HepG2 (cell line): ENCODE measurements around the gene KLHL11. TPM values are rescaled to one million over a fixed set of nuclear protein-coding genes. Genes with fewer than 3 reads are reported as not detected.
A peak's percentile ranks its signal among the peaks of the same experiment; 100 is the strongest.

Experiments
- BHLHE40 ChIP-seq: IDR thresholded peaks from 2 replicates; pipeline ENCODE4 v1.6.1; 2011; ENCODE audit warnings: low read length, improper control_type of control experiment
- HCFC1 ChIP-seq: fragments of 150-350 bp; IDR thresholded peaks from 2 replicates; pipeline ENCODE4 v1.6.1; 2014; ENCODE audit warnings: low read depth, low read length
- MED13 ChIP-seq: sonication (generic); formaldehyde crosslinking; IDR thresholded peaks from 2 replicates; pipeline ENCODE4 v1.5.0; 2020; ENCODE audit warnings: missing genetic modification reagents
- NFIC ChIP-seq: IDR thresholded peaks from 2 replicates; pipeline ENCODE4 v1.6.1; 2012; ENCODE audit warnings: mild to moderate bottlenecking, low read length, inconsistent platforms
- RBFOX2 ChIP-seq: fragments of 200-400 bp; formaldehyde crosslinking; IDR thresholded peaks from 2 replicates; pipeline ENCODE4 v1.6.1; 2017; ENCODE audit warnings: low read depth, mild to moderate bottlenecking, low read length
- SATB2 ChIP-seq: sonication (generic); formaldehyde crosslinking; IDR thresholded peaks from 2 replicates; pipeline ENCODE4 v1.5.0; 2020; ENCODE audit warnings: missing genetic modification reagents
- TGIF2 ChIP-seq: IDR thresholded peaks from 2 replicates; pipeline ENCODE4 v1.6.1; 2016; ENCODE audit warnings: control low read depth, missing compliant biosample characterization
- TOPORS ChIP-seq: sonication (generic); formaldehyde crosslinking; IDR thresholded peaks from 2 replicates; pipeline ENCODE4 v1.8.0; 2023; ENCODE audit warnings: mild to moderate bottlenecking, missing genetic modification reagents
- ZNF264 ChIP-seq: sonication (generic); formaldehyde crosslinking; IDR thresholded peaks from 2 replicates; pipeline ENCODE4 v1.4.0; 2020; ENCODE audit warnings: missing genetic modification reagents
- ZNF543 ChIP-seq: sonication (generic); formaldehyde crosslinking; IDR thresholded peaks from 2 replicates; pipeline ENCODE4 v1.4.0; 2020; ENCODE audit warnings: mild to moderate bottlenecking, missing genetic modification reagents
- ZNF569 ChIP-seq: sonication (generic); formaldehyde crosslinking; IDR thresholded peaks from 2 replicates; pipeline ENCODE4 v1.5.0; 2020; ENCODE audit warnings: mild to moderate bottlenecking, missing genetic modification reagents, moderate library complexity, borderline replicate concordance
- polyA plus RNA-seq, 8 experiments: library from polyadenylated mRNA; depleted of rRNA in 3 of 8; stranded (reverse) in 7 of 8; unstranded in 1 of 8; fragments of >200 nt; fragmentation: Illumina TruSeq in 4 of 8; extraction: Trizol in 4 of 8; gene quantifications; 2 replicates each; pipeline versions ENCODE4 v1.2.1 to v1.2.3, GENCODE V29; 2011 to 2016; ENCODE audit warnings: low read depth in 4 of 8, missing spikeins in 1 of 8, mixed read lengths in 1 of 8; ENCODE audit not compliant: insufficient read depth in 1 of 8
- total RNA-seq, 5 experiments: library from RNA; depleted of rRNA; stranded (reverse); fragments of >200 nt; fragmentation: Illumina TruSeq; extraction: Trizol; gene quantifications; 2 replicates each; pipeline ENCODE4 v1.2.3, GENCODE V29; 2016; ENCODE audit warnings: low read depth in 1 of 5
- TF ChIP-seq, protein P1 (sequence below): sonication (generic); formaldehyde crosslinking; IDR thresholded peaks from 2 replicates; pipeline ENCODE4 v1.5.1; 2020; ENCODE audit warnings: mild to moderate bottlenecking, missing genetic modification reagents, borderline replicate concordance
- TF ChIP-seq, protein P2 (sequence below): sonication (generic); formaldehyde crosslinking; IDR thresholded peaks from 2 replicates; pipeline ENCODE4 v1.8.1; 2023; ENCODE audit warnings: missing genetic modification reagents, mild to moderate bottlenecking, borderline replicate concordance
- TF ChIP-seq, protein P3 (sequence below): sonication (generic); formaldehyde crosslinking; IDR thresholded peaks from 2 replicates; pipeline ENCODE4 v1.5.0; 2020; ENCODE audit warnings: missing genetic modification reagents
- TF ChIP-seq, protein P4 (sequence below): sonication (generic); formaldehyde crosslinking; IDR thresholded peaks from 2 replicates; pipeline ENCODE4 v1.4.0; 2020; ENCODE audit warnings: missing genetic modification reagents, mild to moderate bottlenecking, borderline replicate concordance
- TF ChIP-seq, protein P5 (sequence below): IDR thresholded peaks from 2 replicates; pipeline ENCODE4 v1.6.1; 2018; ENCODE audit warnings: missing genetic modification reagents, mild to moderate bottlenecking, missing compliant biosample characterization
- TF ChIP-seq, protein P6 (sequence below): sonication (generic); formaldehyde crosslinking; IDR thresholded peaks from 2 replicates; pipeline ENCODE4 v1.4.0; 2020; ENCODE audit warnings: missing genetic modification reagents

The KLHL11 gene
- total and polyA plus RNA-seq, 2 of the 13 experiments (the other 11 are each of a cell fraction or from before 2014, with no cell fraction given), result 7.7 to 27.5 TPM

DNA sequence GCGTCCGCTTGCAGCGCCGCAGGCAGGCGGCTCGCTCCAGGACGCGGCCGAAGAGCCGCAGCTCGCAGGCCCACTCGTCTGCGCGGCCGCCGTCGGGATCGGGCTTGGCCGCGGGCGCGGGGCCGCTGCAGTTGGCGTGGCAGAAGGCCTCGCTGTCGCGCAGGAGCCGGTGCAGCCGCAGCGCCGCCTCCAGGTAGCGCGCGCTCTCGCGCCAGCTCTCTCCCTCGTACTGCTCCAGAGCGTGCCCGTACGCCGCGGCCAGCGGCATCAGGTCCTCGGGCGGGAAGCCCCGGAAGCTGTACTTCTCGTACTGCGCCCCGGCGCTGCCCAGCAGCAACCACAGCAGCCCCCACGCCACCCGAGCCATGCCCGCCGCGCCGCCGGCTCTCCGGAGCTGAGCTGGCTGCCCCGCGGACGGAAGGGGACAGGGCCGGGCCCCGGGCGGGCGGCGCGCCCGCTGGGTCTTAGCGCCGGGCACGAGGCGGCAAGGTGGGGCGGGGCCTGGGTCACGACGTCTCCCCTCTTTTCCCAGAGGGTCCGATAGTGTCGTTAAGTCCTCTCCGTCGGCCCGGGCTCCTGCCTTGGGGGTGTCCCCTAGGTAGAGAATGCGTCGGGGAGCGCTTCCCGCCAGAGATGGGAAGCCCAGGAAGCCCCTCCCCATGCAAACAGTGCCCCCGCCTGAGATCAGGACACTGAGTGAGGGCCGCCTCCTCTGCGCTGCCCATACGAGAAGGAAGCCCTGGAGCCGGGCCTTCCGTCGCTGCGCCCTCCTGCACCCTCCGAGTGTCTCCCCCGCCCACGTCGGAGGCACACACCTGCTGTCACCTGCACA lies 53.5 kb downstream of the KLHL11 start, which contains the start of gene P3H4 (continued):
- TF ChIP-seq, protein P1, sequence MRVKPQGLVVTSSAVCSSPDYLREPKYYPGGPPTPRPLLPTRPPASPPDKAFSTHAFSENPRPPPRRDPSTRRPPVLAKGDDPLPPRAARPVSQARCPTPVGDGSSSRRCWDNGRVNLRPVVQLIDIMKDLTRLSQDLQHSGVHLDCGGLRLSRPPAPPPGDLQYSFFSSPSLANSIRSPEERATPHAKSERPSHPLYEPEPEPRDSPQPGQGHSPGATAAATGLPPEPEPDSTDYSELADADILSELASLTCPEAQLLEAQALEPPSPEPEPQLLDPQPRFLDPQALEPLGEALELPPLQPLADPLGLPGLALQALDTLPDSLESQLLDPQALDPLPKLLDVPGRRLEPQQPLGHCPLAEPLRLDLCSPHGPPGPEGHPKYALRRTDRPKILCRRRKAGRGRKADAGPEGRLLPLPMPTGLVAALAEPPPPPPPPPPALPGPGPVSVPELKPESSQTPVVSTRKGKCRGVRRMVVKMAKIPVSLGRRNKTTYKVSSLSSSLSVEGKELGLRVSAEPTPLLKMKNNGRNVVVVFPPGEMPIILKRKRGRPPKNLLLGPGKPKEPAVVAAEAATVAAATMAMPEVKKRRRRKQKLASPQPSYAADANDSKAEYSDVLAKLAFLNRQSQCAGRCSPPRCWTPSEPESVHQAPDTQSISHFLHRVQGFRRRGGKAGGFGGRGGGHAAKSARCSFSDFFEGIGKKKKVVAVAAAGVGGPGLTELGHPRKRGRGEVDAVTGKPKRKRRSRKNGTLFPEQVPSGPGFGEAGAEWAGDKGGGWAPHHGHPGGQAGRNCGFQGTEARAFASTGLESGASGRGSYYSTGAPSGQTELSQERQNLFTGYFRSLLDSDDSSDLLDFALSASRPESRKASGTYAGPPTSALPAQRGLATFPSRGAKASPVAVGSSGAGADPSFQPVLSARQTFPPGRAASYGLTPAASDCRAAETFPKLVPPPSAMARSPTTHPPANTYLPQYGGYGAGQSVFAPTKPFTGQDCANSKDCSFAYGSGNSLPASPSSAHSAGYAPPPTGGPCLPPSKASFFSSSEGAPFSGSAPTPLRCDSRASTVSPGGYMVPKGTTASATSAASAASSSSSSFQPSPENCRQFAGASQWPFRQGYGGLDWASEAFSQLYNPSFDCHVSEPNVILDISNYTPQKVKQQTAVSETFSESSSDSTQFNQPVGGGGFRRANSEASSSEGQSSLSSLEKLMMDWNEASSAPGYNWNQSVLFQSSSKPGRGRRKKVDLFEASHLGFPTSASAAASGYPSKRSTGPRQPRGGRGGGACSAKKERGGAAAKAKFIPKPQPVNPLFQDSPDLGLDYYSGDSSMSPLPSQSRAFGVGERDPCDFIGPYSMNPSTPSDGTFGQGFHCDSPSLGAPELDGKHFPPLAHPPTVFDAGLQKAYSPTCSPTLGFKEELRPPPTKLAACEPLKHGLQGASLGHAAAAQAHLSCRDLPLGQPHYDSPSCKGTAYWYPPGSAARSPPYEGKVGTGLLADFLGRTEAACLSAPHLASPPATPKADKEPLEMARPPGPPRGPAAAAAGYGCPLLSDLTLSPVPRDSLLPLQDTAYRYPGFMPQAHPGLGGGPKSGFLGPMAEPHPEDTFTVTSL (CRISPR knock-in tag), result no peak
- TF ChIP-seq, protein P2, sequence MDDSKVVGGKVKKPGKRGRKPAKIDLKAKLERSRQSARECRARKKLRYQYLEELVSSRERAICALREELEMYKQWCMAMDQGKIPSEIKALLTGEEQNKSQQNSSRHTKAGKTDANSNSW (CRISPR knock-in tag), result 0 out of 2 replicates have a peak, but pooled peaks have one; percentile 71
- TF ChIP-seq, protein P3, sequence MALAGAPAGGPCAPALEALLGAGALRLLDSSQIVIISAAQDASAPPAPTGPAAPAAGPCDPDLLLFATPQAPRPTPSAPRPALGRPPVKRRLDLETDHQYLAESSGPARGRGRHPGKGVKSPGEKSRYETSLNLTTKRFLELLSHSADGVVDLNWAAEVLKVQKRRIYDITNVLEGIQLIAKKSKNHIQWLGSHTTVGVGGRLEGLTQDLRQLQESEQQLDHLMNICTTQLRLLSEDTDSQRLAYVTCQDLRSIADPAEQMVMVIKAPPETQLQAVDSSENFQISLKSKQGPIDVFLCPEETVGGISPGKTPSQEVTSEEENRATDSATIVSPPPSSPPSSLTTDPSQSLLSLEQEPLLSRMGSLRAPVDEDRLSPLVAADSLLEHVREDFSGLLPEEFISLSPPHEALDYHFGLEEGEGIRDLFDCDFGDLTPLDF (CRISPR knock-in tag), result peak; percentile 85
- TF ChIP-seq BHLHE40 (peak; percentile 27; the same call in 1 of the 2 replicates), RBFOX2 (peak; percentile 93), MED13 (CRISPR knock-in tag) (peak; percentile 74), TOPORS (CRISPR knock-in tag) (peak; percentile 99), NFIC (no peak; the same call in 1 of the 2 replicates), ZNF543 (CRISPR knock-in tag) (0 out of 2 replicates have a peak, but pooled peaks have one; percentile 19), SATB2 (CRISPR knock-in tag) (peak; percentile 94; the same call in 1 of the 2 replicates), ZNF569 (CRISPR knock-in tag) (no peak), HCFC1 (no peak), ZNF264 (CRISPR knock-in tag) (peak; percentile 78), TGIF2 (CRISPR knock-in tag) (peak; percentile 49; the same call in 1 of the 2 replicates)
- TF ChIP-seq, protein P4, sequence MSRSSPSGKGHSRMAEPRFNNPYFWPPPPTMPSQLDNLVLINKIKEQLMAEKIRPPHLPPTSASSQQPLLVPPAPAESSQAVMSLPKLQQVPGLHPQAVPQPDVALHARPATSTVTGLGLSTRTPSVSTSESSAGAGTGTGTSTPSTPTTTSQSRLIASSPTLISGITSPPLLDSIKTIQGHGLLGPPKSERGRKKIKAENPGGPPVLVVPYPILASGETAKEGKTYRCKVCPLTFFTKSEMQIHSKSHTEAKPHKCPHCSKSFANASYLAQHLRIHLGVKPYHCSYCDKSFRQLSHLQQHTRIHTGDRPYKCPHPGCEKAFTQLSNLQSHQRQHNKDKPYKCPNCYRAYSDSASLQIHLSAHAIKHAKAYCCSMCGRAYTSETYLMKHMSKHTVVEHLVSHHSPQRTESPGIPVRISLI (CRISPR knock-in tag), result peak; percentile 58; the same call in 1 of the 2 replicates
- TF ChIP-seq, protein P5, sequence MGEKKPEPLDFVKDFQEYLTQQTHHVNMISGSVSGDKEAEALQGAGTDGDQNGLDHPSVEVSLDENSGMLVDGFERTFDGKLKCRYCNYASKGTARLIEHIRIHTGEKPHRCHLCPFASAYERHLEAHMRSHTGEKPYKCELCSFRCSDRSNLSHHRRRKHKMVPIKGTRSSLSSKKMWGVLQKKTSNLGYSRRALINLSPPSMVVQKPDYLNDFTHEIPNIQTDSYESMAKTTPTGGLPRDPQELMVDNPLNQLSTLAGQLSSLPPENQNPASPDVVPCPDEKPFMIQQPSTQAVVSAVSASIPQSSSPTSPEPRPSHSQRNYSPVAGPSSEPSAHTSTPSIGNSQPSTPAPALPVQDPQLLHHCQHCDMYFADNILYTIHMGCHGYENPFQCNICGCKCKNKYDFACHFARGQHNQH (CRISPR knock-in tag), result peak; percentile 34
- TF ChIP-seq, protein P6, sequence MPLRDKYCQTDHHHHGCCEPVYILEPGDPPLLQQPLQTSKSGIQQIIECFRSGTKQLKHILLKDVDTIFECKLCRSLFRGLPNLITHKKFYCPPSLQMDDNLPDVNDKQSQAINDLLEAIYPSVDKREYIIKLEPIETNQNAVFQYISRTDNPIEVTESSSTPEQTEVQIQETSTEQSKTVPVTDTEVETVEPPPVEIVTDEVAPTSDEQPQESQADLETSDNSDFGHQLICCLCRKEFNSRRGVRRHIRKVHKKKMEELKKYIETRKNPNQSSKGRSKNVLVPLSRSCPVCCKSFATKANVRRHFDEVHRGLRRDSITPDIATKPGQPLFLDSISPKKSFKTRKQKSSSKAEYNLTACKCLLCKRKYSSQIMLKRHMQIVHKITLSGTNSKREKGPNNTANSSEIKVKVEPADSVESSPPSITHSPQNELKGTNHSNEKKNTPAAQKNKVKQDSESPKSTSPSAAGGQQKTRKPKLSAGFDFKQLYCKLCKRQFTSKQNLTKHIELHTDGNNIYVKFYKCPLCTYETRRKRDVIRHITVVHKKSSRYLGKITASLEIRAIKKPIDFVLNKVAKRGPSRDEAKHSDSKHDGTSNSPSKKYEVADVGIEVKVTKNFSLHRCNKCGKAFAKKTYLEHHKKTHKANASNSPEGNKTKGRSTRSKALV (CRISPR knock-in tag), result peak; percentile 88; the same call in 1 of the 2 replicates
